ENCODE measurements around the gene LRRC36. TPM values are rescaled to one million over a fixed set of nuclear protein-coding genes. Genes with fewer than 3 reads are reported as not detected.

The LRRC36 gene
- total RNA-seq, 1 experiment from 2014 or later, result not detected

DNA sequence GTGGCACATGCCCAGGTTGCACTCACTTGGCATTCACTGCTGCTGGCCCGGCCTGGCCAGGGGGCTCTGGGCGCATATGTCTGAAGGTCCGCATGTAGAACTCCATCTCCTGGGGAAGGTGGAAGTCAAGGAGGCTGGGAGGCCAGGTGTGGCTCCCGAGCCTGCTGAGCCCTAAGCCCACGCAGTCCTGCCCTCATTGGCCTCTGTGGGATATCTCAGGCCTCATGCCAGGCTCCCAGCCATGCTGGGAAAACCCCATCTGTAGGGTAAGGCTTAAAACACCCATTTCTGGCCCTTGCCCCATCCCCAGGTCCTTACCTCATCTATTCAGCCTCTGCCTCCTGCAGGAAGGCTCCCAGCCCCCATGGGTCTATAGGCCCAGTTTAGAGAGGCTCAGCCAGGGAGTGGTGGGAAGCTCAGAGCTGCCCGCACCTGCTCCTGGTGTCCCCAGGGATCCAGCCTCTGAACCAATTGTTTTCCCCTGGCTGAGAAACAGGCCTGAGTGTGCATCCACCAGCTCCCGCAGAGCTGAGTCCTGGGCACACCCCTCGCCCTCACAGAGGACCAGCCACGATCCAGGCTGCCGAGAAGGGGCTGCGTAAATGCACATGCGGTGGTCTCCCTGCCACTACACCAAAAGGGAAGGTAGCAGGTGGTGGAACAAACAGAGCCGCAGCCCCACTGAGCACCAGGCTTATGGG is 69.0 kb downstream of the LRRC36 start:
- ATAC-seq, result no peak
- BruUV-seq (replicated peaks), result no TSS peak
- Histone ChIP-seq H3F3A (ENCODE audit: low read length, unreplicated experiment) (no peaks in the 10 kb centered on the region), H3K9me3 (ENCODE audit: low read length) (no peaks in the 10 kb centered on the region), H4K20me1 (ENCODE audit: low read length) (no peaks in the 10 kb centered on the region), H3K27ac (ENCODE audit: low read length) (peak overlapping the region; percentile 12), H3K9me2 (replicated peaks; ENCODE audit: low read length) (no peaks in the 10 kb centered on the region), H3K9ac (ENCODE audit: low read length) (peak overlapping the region; percentile 34; the same call in 1 of the 2 replicates), H2AFZ (ENCODE audit: low read length) (no peak overlapping the region), H3K27me3 (ENCODE audit: low read length) (no peaks in the 10 kb centered on the region), H3K79me2 (ENCODE audit: low read length) (no peaks in the 10 kb centered on the region), H3K36me3 (ENCODE audit: low read depth, low read length) (no peaks in the 10 kb centered on the region), H3K4me2 (ENCODE audit: low read length) (peak overlapping the region; percentile 65; the same call in 1 of the 2 replicates), H3K4me3 (ENCODE audit: low read length) (no peak overlapping the region), H3K4me1 (ENCODE audit: insufficient read depth, low read length) (peaks cover 5% of the 10 kb centered on the region; the same call in 1 of the 2 replicates)
- DNase-seq, result no peak
- intact Hi-C loops (cut with micrococcal nuclease), result loop anchor here (10.0 kb wide), 1 partner anchor 51 kb away; no protein-coding TSS in a partner anchor
- CTCF ChIA-PET, result interaction anchor here (0.6 kb wide), 1 partner anchor 12 kb away, joined by 4 read pairs; no protein-coding TSS in a partner anchor
- POLR2A ChIA-PET (ENCODE audit: unreplicated experiment), result no interaction called here
- TF ChIP-seq CTCF (conservative IDR thresholded peaks at IDR 0.05; ENCODE audit: low read depth, low read length) (no peak), EZH2 (IDR thresholded peaks at IDR 0.05; ENCODE audit: low read length, unreplicated experiment) (no peak), EZH2phosphoT487 (IDR thresholded peaks at IDR 0.05; ENCODE audit: borderline replicate concordance, low read length) (no peak)

GRCh38 chr16:67396159-67397035 is 69.8 kb downstream of the LRRC36 start:
- Histone ChIP-seq H4K20me1 (ENCODE audit: low read length) (no peaks in the 10 kb centered on the region), H3K4me1 (ENCODE audit: insufficient read depth, low read length) (peaks cover 5% of the 10 kb centered on the region; the same call in 1 of the 2 replicates), H3F3A (ENCODE audit: low read length, unreplicated experiment) (no peaks in the 10 kb centered on the region), H3K9me2 (replicated peaks; ENCODE audit: low read length) (no peaks in the 10 kb centered on the region), H3K27me3 (ENCODE audit: low read length) (no peaks in the 10 kb centered on the region), H3K79me2 (ENCODE audit: low read length) (no peaks in the 10 kb centered on the region), H3K9ac (ENCODE audit: low read length) (peak overlapping the region; percentile 34; the same call in 1 of the 2 replicates), H3K27ac (ENCODE audit: low read length) (peak overlapping the region; percentile 12), H3K4me3 (ENCODE audit: low read length) (no peak overlapping the region), H2AFZ (ENCODE audit: low read length) (no peak overlapping the region), H3K9me3 (ENCODE audit: low read length) (no peaks in the 10 kb centered on the region), H3K4me2 (ENCODE audit: low read length) (peak overlapping the region; percentile 65), H3K36me3 (ENCODE audit: low read depth, low read length) (no peaks in the 10 kb centered on the region)
- CTCF ChIA-PET, result interaction anchor here (0.6 kb wide), 1 partner anchor 11 kb away, joined by 4 read pairs; no protein-coding TSS in a partner anchor
- peak; percentile 70 for DNase-seq
- BruUV-seq (replicated peaks), result no TSS peak
- ATAC-seq, result peak; percentile 70
- POLR2A ChIA-PET (ENCODE audit: unreplicated experiment), result no interaction called here
- intact Hi-C loops (cut with micrococcal nuclease), result loop anchor here (10.0 kb wide), 1 partner anchor 52 kb away; no protein-coding TSS in a partner anchor
- TF ChIP-seq EZH2phosphoT487 (IDR thresholded peaks at IDR 0.05; ENCODE audit: borderline replicate concordance, low read length), result no peak
- no peak for TF ChIP-seq EZH2 (IDR thresholded peaks at IDR 0.05; ENCODE audit: low read length, unreplicated experiment)
- no peak for TF ChIP-seq CTCF (conservative IDR thresholded peaks at IDR 0.05; ENCODE audit: low read depth, low read length)

All from PC-3 (cell line).